Measurements from ENCODE around the gene TMEM51.
"Not testable (repeated sequence)": the region's sequence is repeated elsewhere in the genome, so short reads cannot be mapped to it uniquely, and the experiment has no call there.

Gene TMEM51

GRCh38 chr1:15155888-15156741, 2.6 kb downstream of the TMEM51 start:
- DNase-seq: no peak

GRCh38 chr1:15156807-15157380, 3.3 kb downstream of the TMEM51 start:
- DNase-seq: no peak

- DNase-seq: no peak
These were observed 4.2 kb downstream of the TMEM51 start for GRCh38 chr1:15157524-15158399.

- DNase-seq: no peak
These were observed 5.1 kb downstream of the TMEM51 start for GRCh38 chr1:15158506-15159165.

GRCh38 chr1:15159166-15159555, 5.6 kb downstream of the TMEM51 start:
- DNase-seq: no peak

- DNase-seq: no peak
These were observed 7.1 kb downstream of the TMEM51 start for GRCh38 chr1:15160626-15161025.

- DNase-seq: no peak
These were observed 13.8 kb downstream of the TMEM51 start for GRCh38 chr1:15167386-15167785.

- no peak for DNase-seq
These were observed 14.9 kb downstream of the TMEM51 start for GRCh38 chr1:15168479-15168878.

- no peak for DNase-seq
These were observed 16.5 kb downstream of the TMEM51 start for GRCh38 chr1:15170071-15170470.

- no peak for DNase-seq
These were observed 17.8 kb downstream of the TMEM51 start for GRCh38 chr1:15171271-15171908.

- DNase-seq: no peak
These were observed 19.1 kb downstream of the TMEM51 start for GRCh38 chr1:15172405-15173259.

- no peak for DNase-seq
These were observed 20.5 kb downstream of the TMEM51 start for GRCh38 chr1:15173863-15174614.

GRCh38 chr1:15174615-15174983, 21.1 kb downstream of the TMEM51 start:
- DNase-seq: no peak

GRCh38 chr1:15175324-15176094, 22.0 kb downstream of the TMEM51 start:
- DNase-seq: not testable (repeated sequence)

- DNase-seq: no peak
These were observed 22.6 kb downstream of the TMEM51 start for GRCh38 chr1:15176120-15176519.

- DNase-seq: no peak
These were observed 23.5 kb downstream of the TMEM51 start for GRCh38 chr1:15176898-15177665.

- DNase-seq: no peak
These were observed 24.2 kb downstream of the TMEM51 start for GRCh38 chr1:15177710-15178166.

- no peak for DNase-seq
These were observed 25.3 kb downstream of the TMEM51 start for GRCh38 chr1:15178571-15179484.

All from activated CD4-positive, alpha-beta T cell treated with anti-CD3 and anti-CD28 coated beads, Interleukin-2, Interleukin-6, amounts not matched to agents 100 ng/mL and 50 ng/mL, durations not matched to agents 16 hours and 8 hours (primary cell).